ENCODE measurements around the gene SLC6A3.

The SLC6A3 gene

DNA sequence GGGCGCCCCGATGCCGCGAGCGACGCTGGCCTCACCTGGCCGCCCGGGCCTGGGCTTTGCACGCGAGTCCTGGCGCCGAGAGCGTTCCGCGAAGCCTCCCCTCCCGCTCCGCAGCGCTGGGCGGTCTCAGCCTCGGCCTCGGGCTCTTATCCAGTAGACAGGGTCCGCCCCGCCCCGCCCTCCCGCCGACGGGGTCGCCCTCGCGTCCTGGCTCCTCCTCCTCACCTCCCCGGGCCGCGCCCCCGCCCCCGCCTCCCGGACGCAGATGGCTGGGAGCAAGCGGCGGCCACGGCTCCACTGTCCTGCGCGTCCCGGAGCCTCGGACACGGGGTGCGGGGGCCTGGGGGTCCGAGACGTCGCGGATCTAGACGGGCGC is at the start of gene SLC6A3:
Gene SLC6A3 (minus strand): TSS at position 128 of the 376 bp plus-strand sequence. CDS start 2,243 bp downstream, outside the sequence.
- no peak for DNase-seq (ENCODE audit: low spot score)

DNA sequence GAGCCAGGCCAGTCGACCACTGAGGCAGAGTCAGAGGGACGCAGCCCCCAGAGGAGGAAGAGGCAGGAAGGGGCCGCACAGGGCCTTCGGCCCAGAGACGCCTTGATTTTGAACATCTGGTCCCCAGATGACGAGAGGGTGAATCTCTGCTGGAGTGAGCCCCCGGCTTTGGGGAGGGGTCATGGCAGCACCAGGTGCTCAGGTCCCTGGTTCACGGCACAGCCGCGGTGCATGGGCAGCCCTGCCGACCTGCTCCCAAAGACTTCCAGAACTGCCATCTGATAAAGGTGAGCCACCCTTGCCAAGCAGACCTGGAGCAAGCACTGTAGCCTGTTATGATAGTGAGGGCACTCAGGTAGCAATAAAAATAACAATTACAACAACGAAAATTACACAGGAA is 48.7 kb upstream of the SLC6A3 start:
- DNase-seq (ENCODE audit: low spot score), result no peak

DNA sequence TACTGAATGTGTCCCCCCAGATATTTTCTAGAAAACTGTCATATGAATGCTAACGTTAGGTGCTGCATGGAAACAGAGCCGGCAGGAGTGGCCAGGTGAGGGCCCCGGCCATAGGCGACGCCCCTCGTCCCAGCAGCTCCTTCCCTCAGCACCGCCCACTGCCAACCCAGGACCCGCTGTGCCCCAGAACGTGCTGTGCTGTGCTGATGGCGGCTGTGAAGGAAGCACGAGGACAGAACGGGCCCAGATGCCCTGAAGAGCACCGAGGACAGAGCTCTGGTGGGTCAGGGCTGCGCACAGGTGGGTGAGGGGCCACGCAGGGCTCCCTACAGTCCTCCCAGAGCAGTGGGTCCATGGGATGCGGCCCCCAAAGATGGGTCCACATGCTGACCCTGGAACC is 48.2 kb upstream of the SLC6A3 start:
- DNase-seq (ENCODE audit: low spot score), result no peak

DNA sequence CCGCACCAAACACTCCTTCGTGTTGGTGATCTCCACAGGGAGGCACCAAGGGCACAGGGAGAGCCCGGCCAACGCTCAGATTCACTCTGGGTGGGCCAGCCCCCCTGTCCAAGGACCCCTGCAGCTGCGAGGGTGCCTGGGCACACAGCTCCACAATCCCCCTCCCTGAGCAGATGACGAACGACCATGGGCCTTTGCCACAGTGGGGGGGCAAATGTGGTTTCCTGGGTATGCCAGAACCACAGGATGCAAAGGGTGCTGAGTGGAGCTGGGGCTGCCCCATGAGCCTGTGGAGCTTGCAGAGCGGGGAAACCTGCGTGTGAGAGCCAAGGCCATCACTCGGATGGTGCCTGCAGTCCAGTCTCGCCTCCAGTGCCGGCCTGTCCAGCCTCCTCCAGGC is 47.5 kb upstream of the SLC6A3 start:
- DNase-seq (ENCODE audit: low spot score), result no peak

DNA sequence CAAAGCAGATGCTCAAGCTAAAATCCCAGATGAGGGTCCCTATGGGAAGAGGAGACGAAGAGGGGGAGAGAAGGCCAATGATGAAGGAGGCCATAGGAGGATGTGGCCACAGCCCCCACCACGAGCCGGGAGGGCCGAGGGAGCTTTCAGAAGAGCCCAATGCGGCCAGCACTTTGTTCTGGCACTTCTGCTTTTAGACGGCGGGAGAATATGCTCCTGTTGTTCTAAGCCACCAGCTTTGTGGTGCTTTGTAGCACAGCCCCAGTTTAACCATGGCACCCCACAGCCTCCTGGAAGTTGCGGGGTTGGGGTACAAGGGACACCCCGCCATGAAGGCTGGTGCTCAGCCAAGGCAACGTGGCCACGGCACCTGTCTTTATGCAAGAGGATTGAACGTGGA is 45.1 kb upstream of the SLC6A3 start:
- DNase-seq (ENCODE audit: low spot score), result no peak

DNA sequence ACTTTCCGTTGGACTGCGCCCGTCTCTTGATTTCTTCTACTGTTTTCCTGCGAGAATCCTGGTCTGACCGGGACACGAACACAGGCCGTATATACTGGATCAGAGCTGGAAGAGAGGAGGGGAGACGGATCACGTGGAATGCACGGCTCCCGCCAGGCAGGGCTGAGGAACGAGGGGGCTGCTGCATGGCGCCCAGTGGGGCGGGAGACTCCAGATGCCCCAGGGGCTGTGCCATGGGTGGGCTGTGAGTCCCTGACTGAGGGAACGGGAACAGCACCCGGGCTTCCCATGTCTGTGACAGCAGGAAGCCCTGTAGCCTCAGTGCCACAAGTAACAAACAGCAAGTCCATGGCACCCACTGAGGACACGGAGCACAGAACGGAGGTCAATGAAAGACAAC is 44.5 kb upstream of the SLC6A3 start:
- no peak for DNase-seq (ENCODE audit: low spot score)

DNA sequence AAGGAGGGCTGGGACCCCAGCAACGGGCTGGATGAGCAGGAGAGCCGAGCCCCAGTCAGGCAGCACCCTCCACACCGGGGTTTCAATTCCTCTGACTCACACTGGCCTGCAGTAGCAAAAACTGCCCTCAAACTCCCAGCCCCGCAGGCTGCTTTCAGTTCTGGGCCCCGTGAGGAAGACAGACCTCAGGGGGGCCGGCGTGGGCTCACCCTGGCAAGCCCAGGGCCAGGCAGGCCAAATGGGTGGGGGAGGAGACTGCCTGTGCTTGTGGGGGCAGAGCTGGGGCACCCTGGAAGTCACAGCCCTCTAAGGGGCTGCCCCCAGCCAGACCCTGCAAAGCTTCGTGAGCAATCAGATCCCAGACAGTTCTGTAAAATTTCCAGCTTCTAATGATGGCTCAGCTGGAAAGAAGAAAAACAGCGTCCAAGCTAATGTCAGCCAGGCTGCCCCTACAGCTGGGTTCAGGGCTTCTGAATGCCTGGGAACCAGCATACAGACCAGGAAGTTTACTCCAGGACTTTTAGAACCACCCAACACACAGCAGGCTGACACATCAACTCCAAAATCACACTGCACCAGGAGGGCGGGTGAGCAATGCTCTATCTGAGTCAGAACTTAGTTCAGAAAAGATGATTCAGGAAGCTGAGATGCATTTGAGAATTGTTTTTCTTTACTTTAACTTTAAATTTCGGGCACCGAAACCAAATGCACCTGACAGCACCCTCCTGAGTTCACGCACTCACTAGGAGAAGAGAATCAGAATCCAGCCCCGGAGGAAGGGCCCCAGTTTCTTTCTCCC is 43.8 kb upstream of the SLC6A3 start:
- peak; percentile 85 for DNase-seq (ENCODE audit: low spot score)

DNA sequence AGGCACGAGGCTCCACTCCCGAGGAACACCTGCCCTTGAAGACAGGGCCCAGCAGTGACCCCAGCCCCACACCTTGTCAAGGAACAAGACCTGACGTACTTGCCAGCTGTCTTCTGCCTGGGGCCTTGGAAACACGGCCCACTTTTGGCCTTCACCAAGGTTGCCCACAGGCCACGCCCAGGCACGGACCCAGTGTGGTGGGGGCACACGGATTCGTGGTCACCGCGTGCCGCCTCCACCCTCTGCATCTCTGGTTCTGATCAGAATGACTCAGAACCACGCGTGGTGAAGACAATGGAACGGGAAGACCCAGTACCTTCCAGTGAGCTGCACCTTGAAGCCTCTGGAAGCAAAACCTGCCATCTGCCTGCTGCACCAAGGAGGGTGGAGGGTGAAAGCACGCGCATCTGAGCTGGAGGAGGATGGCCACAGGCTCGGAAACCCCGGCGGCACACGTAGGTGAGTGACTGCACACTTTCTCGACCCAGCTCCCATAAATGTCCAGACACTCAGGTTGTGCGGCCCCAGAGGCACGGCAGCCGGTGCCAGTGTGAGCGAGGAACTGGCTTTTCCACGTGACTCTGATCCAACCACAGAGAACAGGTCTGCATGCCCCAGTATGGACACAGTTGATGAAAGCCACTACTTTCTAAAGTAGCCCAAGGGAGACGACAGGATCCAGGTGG is 42.0 kb upstream of the SLC6A3 start:
- no peak for DNase-seq (ENCODE audit: low spot score)

DNA sequence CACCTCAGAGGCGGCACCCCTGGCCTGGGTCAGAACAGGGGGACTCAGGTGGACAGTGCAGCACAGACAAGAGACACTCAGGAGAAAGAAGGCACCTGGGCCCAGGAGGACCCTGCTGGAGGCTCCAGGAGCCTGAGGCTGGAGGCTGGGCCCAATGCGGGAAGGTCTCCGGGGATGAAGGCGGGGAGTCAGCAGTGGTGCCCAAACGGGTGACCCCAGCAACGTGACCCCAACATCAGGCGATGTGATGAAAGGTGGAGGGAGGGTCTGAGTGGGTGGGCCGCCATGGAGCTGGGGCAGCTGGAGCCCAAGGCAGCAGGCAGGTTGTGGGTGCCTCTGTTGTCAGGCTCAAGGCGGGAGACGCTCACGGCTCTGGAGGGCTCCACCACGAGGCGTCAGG is 41.0 kb upstream of the SLC6A3 start:
- DNase-seq (ENCODE audit: low spot score), result no peak

DNA sequence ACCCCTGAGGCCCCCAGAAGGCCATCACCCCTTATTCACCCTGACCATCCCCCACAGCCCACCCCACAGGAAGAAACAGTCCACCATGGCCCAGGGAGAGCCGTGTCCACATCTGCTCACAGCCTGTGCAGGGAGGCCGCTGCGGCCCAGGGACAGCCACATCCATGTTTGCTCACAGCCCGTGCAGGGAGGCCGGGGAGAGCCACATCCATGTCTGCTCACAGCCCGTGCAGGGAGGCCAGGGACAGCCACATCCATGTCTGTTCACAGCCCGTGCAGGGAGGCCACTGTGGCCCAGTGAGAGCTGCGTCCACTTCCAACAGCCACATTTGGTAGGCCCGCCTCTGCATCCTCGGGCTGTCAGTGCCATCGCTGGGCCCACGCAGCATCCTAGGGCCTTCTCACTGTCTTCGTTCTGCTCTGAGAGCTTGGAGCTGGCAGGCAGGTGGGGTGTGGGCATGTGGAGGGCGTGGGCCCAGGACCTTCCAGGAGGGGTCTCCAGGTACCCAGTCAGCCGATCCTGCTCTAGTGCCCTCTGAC is 40.4 kb upstream of the SLC6A3 start:
- no peak for DNase-seq (ENCODE audit: low spot score)

DNA sequence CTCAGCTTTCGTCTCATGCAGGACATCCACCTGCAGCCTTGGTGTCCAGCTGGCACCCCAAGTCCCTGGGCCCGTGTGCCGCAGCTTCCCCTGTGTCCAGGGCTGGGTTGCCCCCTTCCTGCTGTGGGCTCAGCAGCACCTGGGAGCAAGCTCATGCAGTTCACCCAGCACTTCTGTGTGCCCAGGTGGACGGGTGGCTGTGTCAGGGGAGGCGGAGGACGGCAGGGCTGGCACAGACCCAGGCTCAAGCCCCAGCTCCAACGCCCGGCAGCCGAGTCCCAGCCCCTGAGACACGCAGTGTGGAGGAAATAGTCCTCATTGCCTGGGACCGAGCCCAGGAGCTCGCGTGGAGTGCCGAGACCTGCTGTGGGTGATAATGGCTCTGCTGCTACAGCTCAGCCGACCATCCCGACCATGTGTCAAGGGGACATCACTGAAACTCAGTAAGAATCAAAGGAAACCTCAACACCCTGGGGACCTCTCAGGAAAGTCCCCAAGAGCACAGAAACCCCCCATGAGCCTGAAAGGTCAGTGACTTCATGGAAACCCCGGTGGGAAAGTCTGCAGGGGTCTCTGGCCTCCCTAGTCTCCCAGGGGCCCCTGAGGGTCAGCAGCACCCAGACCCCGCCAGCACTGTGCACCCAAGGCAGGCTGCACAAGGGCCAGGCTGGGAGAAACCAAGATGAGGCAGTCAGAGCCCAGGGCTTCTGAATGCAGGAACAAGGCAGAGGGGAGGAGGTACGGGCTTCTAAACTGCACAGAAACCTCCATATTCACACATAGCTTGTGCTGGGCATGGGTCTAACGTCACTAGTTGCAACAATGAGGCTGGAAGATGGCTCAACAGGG is 39.7 kb upstream of the SLC6A3 start:
- no peak for DNase-seq (ENCODE audit: low spot score)

DNA sequence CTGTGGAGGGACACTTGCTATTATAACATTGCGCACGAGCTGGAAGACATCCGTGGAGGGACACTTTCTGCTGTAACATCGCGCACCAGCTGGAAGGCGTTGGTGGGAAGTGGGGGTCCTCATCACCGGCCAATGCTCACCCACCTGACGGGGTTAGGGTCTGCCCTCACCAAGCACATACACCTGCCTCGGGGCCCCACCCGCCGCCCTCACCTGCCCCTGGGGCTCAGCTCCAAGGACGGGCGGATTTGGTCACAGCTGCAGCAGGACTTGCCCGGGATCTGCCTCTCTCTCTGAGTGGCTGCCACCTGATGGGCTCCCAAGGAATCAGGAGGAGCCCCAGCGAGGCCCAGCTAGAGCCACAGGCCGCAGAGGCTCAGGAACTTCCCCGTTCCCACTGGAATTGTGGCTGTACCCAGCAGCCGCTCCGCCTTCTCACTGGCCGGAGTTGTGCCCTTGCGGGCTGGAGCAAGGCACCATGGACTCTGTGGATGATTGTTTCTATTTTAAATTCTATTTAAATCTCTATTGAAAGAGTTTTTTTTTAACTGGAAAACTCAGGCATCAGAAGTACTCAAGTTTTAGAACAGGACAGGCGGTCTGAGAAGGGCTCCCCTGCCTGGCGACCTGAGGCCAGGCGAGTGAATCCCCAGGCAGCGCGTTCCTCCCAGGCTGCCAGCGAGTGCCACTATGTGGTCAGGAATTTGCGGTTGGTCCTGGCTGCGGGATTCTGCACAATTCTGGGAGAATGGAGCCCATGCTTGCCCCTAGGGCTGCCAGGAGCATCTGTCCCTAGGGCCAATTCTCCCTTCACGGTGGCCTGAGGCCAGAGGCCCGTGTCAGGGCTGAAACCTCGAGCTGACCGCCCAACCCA is 38.9 kb upstream of the SLC6A3 start:
- no peak for DNase-seq (ENCODE audit: low spot score)

DNA sequence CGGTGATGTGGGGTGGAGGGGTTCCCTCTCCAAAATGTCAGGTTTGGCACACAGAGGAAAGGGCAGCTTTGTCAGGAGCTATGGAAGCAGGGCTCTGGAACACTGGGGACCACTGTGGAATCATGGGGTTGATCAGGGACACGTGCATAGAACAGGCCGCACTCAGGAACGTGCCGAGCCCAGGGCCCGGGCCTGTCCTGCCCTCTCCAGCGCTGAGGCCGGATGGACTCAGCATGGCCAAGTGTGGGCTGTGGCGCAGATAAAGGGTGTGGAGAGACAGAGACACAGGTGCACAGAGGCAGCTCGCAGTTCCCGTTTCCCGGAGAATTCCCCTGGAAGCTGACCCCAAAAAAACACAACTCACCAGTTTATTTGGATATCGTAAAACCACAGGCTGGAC is 37.8 kb upstream of the SLC6A3 start:
- DNase-seq (ENCODE audit: low spot score), result no peak

DNA sequence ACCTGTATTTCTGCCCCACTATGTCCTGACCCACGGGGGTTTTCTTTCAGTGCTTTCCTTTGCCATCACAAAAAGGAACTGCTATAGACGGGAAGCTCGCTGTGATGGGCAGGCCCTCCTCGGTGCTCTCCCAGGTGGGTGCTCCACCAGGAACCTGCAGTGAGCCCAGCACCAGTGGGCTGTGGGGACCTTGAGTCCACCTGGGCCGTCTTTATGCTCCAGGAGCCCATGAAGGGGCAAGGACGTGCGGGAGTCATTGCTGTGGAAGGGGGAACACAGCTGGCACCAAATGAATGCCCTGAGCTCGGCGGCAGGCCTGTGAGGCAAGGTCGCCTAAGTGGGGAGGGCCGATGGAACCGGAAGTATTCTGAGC is 36.7 kb upstream of the SLC6A3 start:
- DNase-seq (ENCODE audit: low spot score), result no peak

DNA sequence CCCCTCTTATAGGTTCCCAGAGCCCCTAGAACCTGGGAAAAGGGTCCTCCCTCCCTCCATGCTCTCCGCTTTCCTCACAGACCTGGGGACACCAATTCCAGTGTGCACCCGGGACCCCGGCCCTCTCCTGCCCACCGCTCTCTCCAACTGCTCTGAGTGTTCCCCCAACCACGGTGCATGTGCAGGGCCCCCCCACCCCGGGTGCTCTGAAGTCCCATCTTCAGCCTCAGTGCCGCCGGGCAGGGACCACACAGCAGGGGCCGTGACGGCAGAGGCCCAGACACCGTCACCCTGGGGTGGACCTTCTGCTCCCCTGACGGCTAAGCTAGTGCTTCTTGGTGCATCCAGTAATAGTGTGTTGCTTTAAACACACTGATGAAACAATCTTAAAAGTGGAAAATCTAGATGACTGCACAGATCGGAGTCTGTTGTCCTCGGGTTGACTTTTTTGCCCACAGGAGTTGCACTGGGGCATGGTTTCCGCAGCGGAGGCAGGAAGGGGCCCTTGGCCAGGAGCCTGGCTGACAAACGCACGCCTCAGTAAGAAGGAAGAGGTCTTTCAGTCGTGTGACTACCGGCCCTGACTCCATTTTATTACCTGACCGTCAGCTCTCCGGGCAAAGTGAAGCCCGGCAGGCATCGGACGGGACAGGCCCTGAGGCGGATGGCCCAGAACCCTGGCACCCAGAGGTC is 36.2 kb upstream of the SLC6A3 start:
- no peak for DNase-seq (ENCODE audit: low spot score)

DNA sequence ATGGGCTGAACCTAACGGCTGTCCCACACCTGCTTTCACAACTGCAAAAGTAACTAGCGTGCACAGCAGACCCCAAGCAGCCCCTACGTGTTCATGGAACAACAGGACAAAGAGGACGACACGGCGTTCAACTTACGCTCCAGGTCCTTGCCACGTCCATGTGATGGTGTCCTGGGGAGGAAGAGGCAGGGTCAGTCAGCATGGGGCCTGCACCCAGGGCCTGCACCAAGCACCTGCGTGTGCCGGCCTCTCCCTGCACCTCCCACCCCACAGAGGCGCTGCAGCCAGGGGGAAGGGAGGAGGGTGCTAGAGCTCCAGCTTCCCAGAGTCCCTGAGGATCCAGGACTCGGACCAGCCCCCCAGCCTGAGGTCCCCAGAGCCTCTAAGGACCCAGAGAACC is 35.6 kb upstream of the SLC6A3 start:
- no peak for DNase-seq (ENCODE audit: low spot score)

DNA sequence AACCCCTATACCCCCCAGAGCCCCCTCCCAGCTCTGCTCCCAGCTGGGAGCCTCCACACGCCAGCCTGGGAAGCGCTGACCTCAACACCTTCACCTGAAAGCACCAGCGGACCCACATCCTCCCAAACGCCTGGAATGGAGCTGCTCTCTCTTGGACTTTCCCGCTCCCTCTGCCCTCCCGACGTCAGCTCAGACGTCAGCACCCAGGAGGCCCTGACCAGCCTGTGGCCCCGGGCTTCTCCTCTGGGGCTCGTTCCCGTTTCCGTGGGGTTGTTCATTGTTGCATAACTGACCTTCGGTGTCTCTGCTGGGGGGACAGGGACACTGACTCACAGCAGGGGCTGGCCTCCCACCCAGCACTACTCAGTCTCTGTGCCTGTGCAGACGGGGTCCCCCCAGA is 35.0 kb upstream of the SLC6A3 start:
- DNase-seq (ENCODE audit: low spot score), result no peak

DNA sequence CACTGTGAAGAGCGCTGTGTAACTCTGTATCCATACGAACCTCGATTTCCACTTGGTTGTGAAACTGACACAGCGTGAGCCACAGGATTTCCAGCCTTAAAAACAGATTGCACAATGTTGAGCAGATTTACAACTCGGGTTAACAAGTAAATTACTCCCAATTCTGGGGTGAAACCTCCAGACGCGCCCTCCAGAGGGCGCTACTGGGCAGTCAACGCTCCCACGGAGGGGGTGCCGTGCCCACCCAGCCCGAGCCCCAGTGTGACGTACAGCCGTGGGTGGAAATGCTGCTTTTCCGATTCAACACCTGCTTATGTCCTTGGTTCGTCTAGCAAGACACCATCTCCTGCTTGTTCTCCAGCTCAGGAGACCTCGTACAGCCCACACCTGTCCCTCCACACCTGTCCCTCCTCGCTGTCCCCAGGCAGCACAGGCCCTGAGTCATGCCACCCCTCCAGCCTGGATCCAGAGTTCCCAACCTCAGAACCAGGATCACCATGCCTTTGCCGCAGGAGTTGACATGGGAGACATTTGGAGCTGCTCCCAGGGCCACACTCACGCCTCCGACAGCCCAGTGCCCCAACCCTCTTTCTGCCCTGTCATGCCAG is 34.4 kb upstream of the SLC6A3 start:
- peak; percentile 19 for DNase-seq (ENCODE audit: low spot score)

DNA sequence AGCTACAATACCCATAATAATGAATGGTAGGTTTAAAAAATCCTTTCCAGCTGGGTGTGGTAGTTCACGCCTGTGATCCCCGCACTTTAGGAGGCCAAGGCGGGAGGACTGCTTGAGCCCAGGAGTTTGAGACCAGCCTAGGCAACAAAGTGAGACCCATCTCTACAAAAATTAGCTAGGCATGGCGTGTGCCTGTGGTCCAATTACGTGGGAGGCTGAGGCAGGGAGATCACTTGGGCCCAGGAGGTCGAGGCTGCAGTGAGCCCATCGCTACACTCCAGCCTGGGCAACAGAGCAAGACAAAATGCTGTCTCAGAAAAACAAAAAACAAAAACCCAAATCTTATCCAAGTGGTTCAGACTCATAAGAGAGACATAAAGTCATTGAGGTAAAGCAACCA is 33.8 kb upstream of the SLC6A3 start:
- DNase-seq (ENCODE audit: low spot score), result no peak

DNA sequence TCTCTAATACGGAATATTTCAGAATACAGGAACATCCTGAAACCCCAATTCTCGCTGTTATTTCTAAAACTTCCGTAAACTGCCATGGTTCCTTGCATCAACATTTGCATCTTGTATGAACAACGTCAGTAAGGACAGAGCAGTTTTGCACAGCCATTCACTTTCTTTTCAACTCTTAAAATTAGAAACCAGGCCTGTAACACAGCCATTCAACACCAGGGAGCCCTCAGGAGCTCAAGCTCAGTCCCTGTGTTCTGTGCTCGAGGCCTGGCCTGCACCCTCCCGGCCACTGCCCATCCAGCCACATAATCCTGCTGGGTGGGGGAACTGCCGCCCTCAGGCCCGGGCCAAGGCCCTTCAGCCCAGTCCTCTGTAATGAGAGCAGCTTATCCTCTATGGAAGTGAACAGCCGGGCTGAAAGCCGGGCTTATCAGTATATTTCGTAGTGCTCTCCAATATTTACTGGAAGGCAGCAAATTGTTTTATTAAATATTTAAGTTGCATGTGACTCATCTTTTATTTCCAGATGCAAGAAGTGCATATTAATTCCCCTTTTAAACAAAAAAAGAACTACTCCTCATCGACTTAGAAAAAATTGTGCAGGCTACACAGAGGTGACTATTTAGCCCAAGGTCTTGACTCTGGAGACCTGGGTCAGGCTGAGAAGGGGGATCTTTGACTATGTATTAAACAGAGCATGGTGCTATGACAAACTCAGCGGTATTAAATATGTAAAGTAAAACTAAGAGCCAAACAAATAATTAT is 33.2 kb upstream of the SLC6A3 start:
- DNase-seq (ENCODE audit: low spot score), result no peak
